Stimulated activated naive CD4-positive, alpha-beta T cell treated with Interleukin-2 at 50 U/mL for 16 hours (primary cell): ENCODE results near the gene ATP11A.
"Not testable (repeated sequence)": the region's sequence is repeated elsewhere in the genome, so short reads cannot be mapped to it uniquely, and the experiment has no call there.

Experiments
- DNase-seq: peaks from one replicate; lab custom pipeline; 2025; lab: John Stamatoyannopoulos, UW

ATP11A gene

GRCh38 chr13:112841303-112842015, 151.6 kb downstream of the ATP11A start:
- DNase-seq, result not testable (repeated sequence)

GRCh38 chr13:112842343-112842856, 152.6 kb downstream of the ATP11A start:
- no peak for DNase-seq

GRCh38 chr13:112842931-112843391, 153.1 kb downstream of the ATP11A start:
- DNase-seq, result no peak

GRCh38 chr13:112843392-112844111, 153.7 kb downstream of the ATP11A start:
- DNase-seq, result no peak

- DNase-seq, result no peak
Observed at GRCh38 chr13:112844411-112844810, 154.6 kb downstream of the ATP11A start.

- no peak for DNase-seq
Observed at GRCh38 chr13:112844879-112845278, 155.0 kb downstream of the ATP11A start.

- no peak for DNase-seq
Observed at GRCh38 chr13:112845511-112846144, 155.8 kb downstream of the ATP11A start.

- DNase-seq, result no peak
Observed at GRCh38 chr13:112846411-112847115, 156.7 kb downstream of the ATP11A start.

GRCh38 chr13:112849500-112849899, 159.7 kb downstream of the ATP11A start:
- no peak for DNase-seq

- DNase-seq, result no peak
Observed at GRCh38 chr13:112850273-112850672, 160.4 kb downstream of the ATP11A start.

- no peak for DNase-seq
Observed at GRCh38 chr13:112851107-112852038, 161.5 kb downstream of the ATP11A start.

GRCh38 chr13:112852392-112852791, 162.6 kb downstream of the ATP11A start:
- DNase-seq, result no peak

- no peak for DNase-seq
Observed at GRCh38 chr13:112852808-112853207, 163.0 kb downstream of the ATP11A start.

GRCh38 chr13:112854321-112854720, 164.5 kb downstream of the ATP11A start:
- no peak for DNase-seq

GRCh38 chr13:112855859-112856258, 166.0 kb downstream of the ATP11A start:
- DNase-seq, result no peak

GRCh38 chr13:112857914-112858490, 168.2 kb downstream of the ATP11A start:
- no peak for DNase-seq

GRCh38 chr13:112859128-112859816, 169.4 kb downstream of the ATP11A start:
- no peak for DNase-seq

GRCh38 chr13:112859817-112860190, 170.0 kb downstream of the ATP11A start:
- no peak for DNase-seq

- DNase-seq, result no peak
Observed at GRCh38 chr13:112861876-112862615, 172.2 kb downstream of the ATP11A start.
